Heart right ventricle (tissue), 16 donors: ENCODE data around the gene CEP112. TPM values are rescaled to one million over a fixed set of nuclear protein-coding genes. Genes with fewer than 3 reads are reported as not detected.

ENCODE experiments used
- ATAC-seq, 8 donors: fragments of 200-7000 bp; cut with Tn5 transposase; one replicate each; pipeline ENCODE4 v1.9.1; 2020; ENCODE audit warnings: mild to moderate bottlenecking in 8 of 8, moderate library complexity in 8 of 8, moderate number of reproducible peaks in 1 of 8
- DNase-seq, 2 donors: peaks; one replicate each; pipeline ENCODE4 v3.0.0-alpha.2; 2020
- H3K27ac ChIP-seq, 10 donors: fragments of 200-600 bp; sonication (generic) in 2 of 10; one replicate each; pipeline versions ENCODE4 v1.5.0 to v1.8.0; 2020 to 2022; ENCODE audit warnings: mild to moderate bottlenecking in 3 of 10
- H3K27me3 ChIP-seq, 7 donors: fragments of 200-600 bp; one replicate each; pipeline ENCODE4 v1.8.0; 2021 to 2022; ENCODE audit warnings: mild to moderate bottlenecking in 2 of 7
- H3K36me3 ChIP-seq, 9 donors: fragments of 200-600 bp; sonication (generic) in 1 of 9; one replicate each; pipeline versions ENCODE4 v1.5.0 to v1.8.0; 2020 to 2022; ENCODE audit warnings: mild to moderate bottlenecking in 2 of 9
- H3K4me1 ChIP-seq, 9 donors: fragments of 200-600 bp; sonication (generic) in 1 of 9; one replicate each; pipeline versions ENCODE4 v1.5.0 to v1.8.0; 2020 to 2022; ENCODE audit warnings: mild to moderate bottlenecking in 4 of 9
- H3K4me3 ChIP-seq, 10 donors: fragments of 200-600 bp; sonication (generic) in 2 of 10; one replicate each; pipeline versions ENCODE4 v1.5.0 to v1.8.0; 2020 to 2022; ENCODE audit warnings: mild to moderate bottlenecking in 7 of 10, moderate library complexity in 2 of 10
- H3K9me3 ChIP-seq, 11 donors: fragments of 200-600 bp in 10 of 11; sonication (generic) in 2 of 11; one replicate each; pipeline versions ENCODE4 v1.5.0 to v1.8.0; 2013 to 2022; ENCODE audit warnings: mild to moderate bottlenecking in 2 of 11, control low read depth in 1 of 11, moderate library complexity in 1 of 11
- CTCF ChIP-seq, 9 donors: fragments of 200-600 bp; sonication (generic) in 2 of 9; IDR thresholded peaks; one replicate each; pipeline versions ENCODE4 v1.5.0 to v1.8.0; 2021 to 2022; ENCODE audit warnings: antibody characterized with exemption in 9 of 9, mild to moderate bottlenecking in 5 of 9, moderate library complexity in 1 of 9
- WGBS, 2 donors: extraction: QIAGEN DNeasy Blood & Tissue Kit; methylation state at CpG; one replicate each; pipeline ENCODE4 v1.1.7; 2013; ENCODE audit warnings: inconsistent platforms in 1 of 2; 5-methylcytosine and 5-hydroxymethylcytosine counted together
- intact Hi-C, 10 donors: fragments of 100-400 bp; cut with DNase I; formaldehyde crosslinking; loops; one replicate each; pipeline versions ENCODE4 v1.11.1 to v1.14.2; 2022
- polyA plus RNA-seq, 2 donors: library from polyadenylated mRNA; stranded (reverse); fragments of 200-250 nt; gene quantifications; one replicate each; pipeline ENCODE4 v1.2.3, GENCODE V29; 2013
- total RNA-seq, 10 donors: library from RNA; stranded (reverse); fragmentation: NEBNext Ultra II Directional in 3 of 10; extraction: Animal tissue kit (Norgen Biotek cat#: 25700) in 3 of 10; gene quantifications; one replicate each; pipeline versions ENCODE4 v1.2.1 to v1.2.4, GENCODE V29; 2021 to 2023
- donor health status: Arrhythmogenic right ventricular cardiomyopathy.
- donor health status: ischemic (EF 13 %, LVEDD 7.1; RV severe dilation, severe dysfunction).
- donor health status: healthy with polysubstance abuse.
- donor health status: DM: no; HTN: yes; CAD: no.
- donor health status: DM: no; HTN: no; CAD: no.
- donor health status: ischemic (EF 25% LVEDD 6.9; RV normal size, moderate dysfunction).
- donor health status: ischemic (EF 25% LVEDD 5.7; RV mildly dilated, moderate dysfunction).
- donor health status: healthy.
- donor health status: DM: yes; HTN: yes; CAD: no.
- donor health status: Ischemic cardiomyopathy.
- donor health status: ischemic (EF 35%, LVEDD 5.7; RV mildly dilated, moderate dysfunction).
- donor health status: nonischemic (EF 11% LVEDD 7.7; RV severe dilation, severe dysfunction).
- donor health status: DM: yes; HTN: yes; CAD: no.
- donor health status: PGD.
- donor health status: ischemic (EF 29% LVEDD 5.4; RV normal size, mild dysfunction).
- donor health status: nonischemic (EF 23%, LVEDD 6.1; RV moderate dilation, normal function).

CEP112 gene
- total and polyA plus RNA-seq, 12 donors = 6.7 to 30.0 (median 16.3) TPM

- Histone ChIP-seq H3K9me3 (peaks cover 0 to 20% (median 8%) of the 10 kb centered on the region in 11 donors), H3K36me3 (no peaks in the 10 kb centered on the region), H3K27ac (peak overlapping the region in 1 of 10 donors; percentile 40), H3K4me1 (peaks cover 0 to 30% (median 12%) of the 10 kb centered on the region in 9 donors), H3K27me3 (no peaks in the 10 kb centered on the region), H3K4me3 (no peak overlapping the region)
- TF ChIP-seq CTCF (IDR thresholded peaks at IDR 0.05) = no peak
- intact Hi-C loops = no loop called here
- ATAC-seq (peak in 3 of 8 donors; percentile 25 to 38 (median 30)), DNase-seq (no peak)
- 73 to 87% methylated on average over 5 of the region's 5 CpGs for WGBS, 2 donors
Observed at GRCh38 chr17:65914784-65915342, 277.1 kb downstream of the CEP112 start.

GRCh38 chr17:65913326-65913850 lies 278.5 kb downstream of the CEP112 start:
- ATAC-seq = no peak
- 72 to 74% methylated on average over 4 of the region's 4 CpGs for WGBS, 2 donors
- intact Hi-C loops = no loop called here

GRCh38 chr17:65910836-65911235 lies 281.1 kb downstream of the CEP112 start:
- H3K36me3 ChIP-seq = no peaks in the 10 kb centered on the region
- intact Hi-C loops = no loop called here
- WGBS, 2 donors = 93 to 97% methylated on average over 1 of the region's 1 CpG
- peaks cover 0 to 20% (median 8%) of the 10 kb centered on the region in 11 donors for H3K9me3 ChIP-seq
- H3K4me3 ChIP-seq = no peak overlapping the region
- no peak overlapping the region for H3K27ac ChIP-seq
- H3K27me3 ChIP-seq = no peaks in the 10 kb centered on the region
- peaks cover 0 to 10% (median 0%) of the 10 kb centered on the region in 9 donors for H3K4me1 ChIP-seq
- ATAC-seq (no peak), DNase-seq (no peak)
- no peak for TF ChIP-seq CTCF (IDR thresholded peaks at IDR 0.05)

More at GRCh38 chr17:65913326-65913850, 278.5 kb downstream of the CEP112 start:
- H3K4me3 ChIP-seq = no peak overlapping the region
- peaks cover 0 to 16% (median 4%) of the 10 kb centered on the region in 9 donors for H3K4me1 ChIP-seq
- peaks cover 0 to 20% (median 8%) of the 10 kb centered on the region in 11 donors for H3K9me3 ChIP-seq
- no peaks in the 10 kb centered on the region for H3K27me3 ChIP-seq
- no peaks in the 10 kb centered on the region for H3K36me3 ChIP-seq
- no peak for TF ChIP-seq CTCF (IDR thresholded peaks at IDR 0.05)
- no peak overlapping the region for H3K27ac ChIP-seq
- no peak for DNase-seq

GRCh38 chr17:65902831-65903522 lies 289.0 kb downstream of the CEP112 start:
- H3K27me3 ChIP-seq = no peaks in the 10 kb centered on the region
- ATAC-seq (peak in 4 of 8 donors; percentile 28 to 71 (median 38)), DNase-seq (no peak)
- H3K27ac ChIP-seq = no peak overlapping the region
- no peaks in the 10 kb centered on the region for H3K4me1 ChIP-seq
- intact Hi-C loops = no loop called here
- H3K9me3 ChIP-seq = no peaks in the 10 kb centered on the region
- H3K36me3 ChIP-seq = no peaks in the 10 kb centered on the region
- H3K4me3 ChIP-seq = no peak overlapping the region
- 72 to 74% methylated on average over 11 of the region's 11 CpGs for WGBS, 2 donors
- no peak for TF ChIP-seq CTCF (IDR thresholded peaks at IDR 0.05)
